HS-27A (cell line): ENCODE measurements around the gene ITGB8.

ENCODE experiments used
- DNase-seq: peaks from one replicate; pipeline ENCODE4 v3.0.0-alpha.2; 2012; ENCODE audit warnings: low read depth, missing footprints

The ITGB8 gene

GRCh38 chr7:20340839-20341238 lies 10.1 kb downstream of the ITGB8 start:
- no peak for DNase-seq

- DNase-seq, result no peak
These were observed 12.5 kb downstream of the ITGB8 start for GRCh38 chr7:20343205-20343604.

GRCh38 chr7:20343941-20344340 lies 13.2 kb downstream of the ITGB8 start:
- no peak for DNase-seq

- DNase-seq, result no peak
These were observed 13.7 kb downstream of the ITGB8 start for GRCh38 chr7:20344396-20344795.

- no peak for DNase-seq
These were observed 15.9 kb downstream of the ITGB8 start for GRCh38 chr7:20346577-20346976.

GRCh38 chr7:20347680-20348079 lies 17.0 kb downstream of the ITGB8 start:
- DNase-seq, result no peak

- no peak for DNase-seq
These were observed 17.6 kb downstream of the ITGB8 start for GRCh38 chr7:20348125-20348807.

GRCh38 chr7:20350518-20350951 lies 19.8 kb downstream of the ITGB8 start:
- no peak for DNase-seq

- DNase-seq, result no peak
These were observed 20.4 kb downstream of the ITGB8 start for GRCh38 chr7:20350996-20351692.

- peak; percentile 27 for DNase-seq
These were observed 21.2 kb downstream of the ITGB8 start for GRCh38 chr7:20351901-20352300.

GRCh38 chr7:20352573-20353306 lies 22.0 kb downstream of the ITGB8 start:
- peak; percentile 53 for DNase-seq

GRCh38 chr7:20354610-20355528 lies 24.2 kb downstream of the ITGB8 start:
- no peak for DNase-seq

GRCh38 chr7:20358106-20358505 lies 27.4 kb downstream of the ITGB8 start:
- DNase-seq, result no peak

GRCh38 chr7:20358762-20359282 lies 28.1 kb downstream of the ITGB8 start:
- DNase-seq, result no peak

- no peak for DNase-seq
These were observed 28.8 kb downstream of the ITGB8 start for GRCh38 chr7:20359341-20359963.

- DNase-seq, result no peak
These were observed 32.0 kb downstream of the ITGB8 start for GRCh38 chr7:20362574-20363253.

GRCh38 chr7:20364571-20365196 lies 34.0 kb downstream of the ITGB8 start:
- no peak for DNase-seq

- DNase-seq, result no peak
These were observed 34.8 kb downstream of the ITGB8 start for GRCh38 chr7:20365486-20365885.

- DNase-seq, result no peak
These were observed 43.7 kb downstream of the ITGB8 start for GRCh38 chr7:20374399-20374798.

GRCh38 chr7:20376796-20377195 lies 46.1 kb downstream of the ITGB8 start:
- DNase-seq, result no peak
